Measurements from ENCODE around the gene CACFD1. TPM values are rescaled to one million over a fixed set of nuclear protein-coding genes. Genes with fewer than 3 reads are reported as not detected.

CACFD1 gene
- total and polyA plus RNA-seq, 2 of the 4 experiments (the other 2 are of a cell fraction), result 2.0 to 6.6 TPM

- no peak overlapping the region for H3K56ac ChIP-seq (ENCODE audit: extremely low read depth, insufficient read depth, low read length)
- TF ChIP-seq BHLHE40 (IDR thresholded peaks at IDR 0.05; ENCODE audit: low read depth, low read length), result no peak
- no peak for TF ChIP-seq USF2 (IDR thresholded peaks at IDR 0.05; ENCODE audit: low read depth, low read length)
- no peak for TF ChIP-seq RFX5 (IDR thresholded peaks at IDR 0.05; ENCODE audit: low read depth, low read length)
- TF ChIP-seq CEBPB (IDR thresholded peaks at IDR 0.05; ENCODE audit: low read depth, low read length), result no peak
- H2AFZ ChIP-seq (replicated peaks; ENCODE audit: low read length, poor library complexity), result no peak overlapping the region
- H4K8ac ChIP-seq (ENCODE audit: low read depth in 2 of 2, low read length in 2 of 2), result no peak overlapping the region
- no peak overlapping the region for H3K9ac ChIP-seq (ENCODE audit: low read depth, low read length)
- 43% methylated on average over 5 of the region's 11 CpGs; no CpG with 5 or more reads in 1 of the 2 experiments for WGBS, 2 experiments (ENCODE audit: extremely low coverage in 2 of 2, insufficient read length in 1 of 2)
- H3K27ac ChIP-seq (ENCODE audit: insufficient read depth, low read length), result no peak overlapping the region
- H2BK5ac ChIP-seq (ENCODE audit: low read depth, low read length, poor library complexity, severe bottlenecking), result no peak overlapping the region
- H2BK20ac ChIP-seq (ENCODE audit: low read depth, low read length), result no peak overlapping the region
- no peak overlapping the region for H3K23ac ChIP-seq (ENCODE audit: low read depth, low read length)
- no peak overlapping the region for H2BK15ac ChIP-seq (ENCODE audit: low read depth, low read length)
- intact Hi-C loops (cut with micrococcal nuclease) (no loop called here), in situ Hi-C loops (cut with MboI; ENCODE audit: low sequenced_read_pairs) (no loop called here), dilution Hi-C loops (cut with HindIII; ENCODE audit: low sequenced_read_pairs, unreplicated experiment) (no loop called here)
- ChIA-PET CTCF (no interaction called here), POLR2A (ENCODE audit: unreplicated experiment) (no interaction called here)
- ATAC-seq (ENCODE audit: low read depth), result no peak
- DNase-seq, result no peak
- H3K4me3 ChIP-seq (ENCODE audit: insufficient read depth, low read depth, low read length), result no peak overlapping the region
- no peaks in the 10 kb centered on the region for H3K79me1 ChIP-seq (ENCODE audit: low read depth in 1 of 2, low read length in 2 of 2)
- H3K14ac ChIP-seq (replicated peaks; ENCODE audit: low read depth, low read length), result no peak overlapping the region
- no TSS peak for BruUV-seq (replicated peaks)
- no peak overlapping the region for H3K4ac ChIP-seq (ENCODE audit: low read depth, low read length)
- H3K4me1 ChIP-seq (ENCODE audit: control insufficient read depth, insufficient read depth, low read length), result no peaks in the 10 kb centered on the region
- H3K9me1 ChIP-seq (ENCODE audit: insufficient read depth, low read length), result peaks cover 6% of the 10 kb centered on the region; the same call in 1 of the 2 replicates
- no peak overlapping the region for H4K5ac ChIP-seq (ENCODE audit: low read depth, low read length)
- peaks cover 56% of the 10 kb centered on the region for H3K27me3 ChIP-seq (ENCODE audit: control insufficient read depth, insufficient read depth, low read length)
- H2AK9ac ChIP-seq (replicated peaks; ENCODE audit: low read depth, low read length, poor library complexity), result no peak overlapping the region
- no peak overlapping the region for H2BK120ac ChIP-seq (ENCODE audit: low read depth, low read length)
- H4K91ac ChIP-seq (ENCODE audit: insufficient read depth, low read depth, low read length), result no peak overlapping the region
- H3K4me2 ChIP-seq (ENCODE audit: low read depth, low read length), result no peak overlapping the region
- H3K9me3 ChIP-seq (ENCODE audit: control insufficient read depth, insufficient read depth, low read length), result no peaks in the 10 kb centered on the region
- no peak overlapping the region for H3K18ac ChIP-seq (ENCODE audit: low read depth, low read length)
- H2AK5ac ChIP-seq (ENCODE audit: low read depth, low read length), result no peak overlapping the region
- peaks cover 3% of the 10 kb centered on the region; the same call in 1 of the 2 replicates for H4K20me1 ChIP-seq (ENCODE audit: insufficient read depth, low read length)
- H3K36me3 ChIP-seq (ENCODE audit: control insufficient read depth, insufficient read depth, low read length), result no peaks in the 10 kb centered on the region
Observed at GRCh38 chr9:133516256-133516960, 56.6 kb downstream of the CACFD1 start.

All from IMR-90 (cell line).